BJ (cell line): Measurements from ENCODE around the gene KRTAP5-3. TPM values are rescaled to one million over a fixed set of nuclear protein-coding genes. Genes with fewer than 3 reads are reported as not detected.

Source experiments
- CTCF ChIA-PET: fragments of 350-600 bp; formaldehyde crosslinking; extraction: SDS; loops from one replicate; lab custom pipeline; 2021; ENCODE audit warnings: antibody characterized with exemption, inconsistent platforms; lab: Yijun Ruan, JAX
- POLR2A ChIA-PET: fragments of 300-600 bp; sonication (Branson Sonifier 250); formaldehyde crosslinking; extraction: SDS; loops from one replicate; lab custom pipeline; 2021; ENCODE audit warnings: antibody characterized with exemption; lab: Charles Lee
- DNase-seq: peaks from one replicate; pipeline ENCODE4 v3.0.0-alpha.2; 2011; ENCODE audit warnings: low read depth
- H3K27me3 ChIP-seq: 2 replicates; pipeline ENCODE4 v1.6.0; 2011; ENCODE audit warnings: low read length; ENCODE audit not compliant: control insufficient read depth, insufficient read depth
- H3K36me3 ChIP-seq: 2 replicates; pipeline ENCODE4 v1.5.1; 2011; ENCODE audit warnings: low read length; ENCODE audit not compliant: control insufficient read depth, insufficient read depth
- H3K4me3 ChIP-seq: 2 replicates; pipeline ENCODE4 v1.5.1; 2011; ENCODE audit warnings: low read depth, mild to moderate bottlenecking, control low read depth, low read length
- polyA plus RNA-seq: library from polyadenylated mRNA; depleted of rRNA; stranded (reverse); fragments of >200 nt; gene quantifications from 2 replicates; pipeline ENCODE4 v1.2.3, GENCODE V29; 2011
- TF ChIP-seq, protein P1 (sequence below): IDR thresholded peaks from 2 replicates; pipeline ENCODE4 v1.5.1; 2011; ENCODE audit warnings: low read depth, mild to moderate bottlenecking, control low read depth, inconsistent platforms, low read length, moderate library complexity; ENCODE audit not compliant: insufficient read depth

The KRTAP5-3 gene
- polyA plus RNA-seq, 1 experiment, result not detected

DNA sequence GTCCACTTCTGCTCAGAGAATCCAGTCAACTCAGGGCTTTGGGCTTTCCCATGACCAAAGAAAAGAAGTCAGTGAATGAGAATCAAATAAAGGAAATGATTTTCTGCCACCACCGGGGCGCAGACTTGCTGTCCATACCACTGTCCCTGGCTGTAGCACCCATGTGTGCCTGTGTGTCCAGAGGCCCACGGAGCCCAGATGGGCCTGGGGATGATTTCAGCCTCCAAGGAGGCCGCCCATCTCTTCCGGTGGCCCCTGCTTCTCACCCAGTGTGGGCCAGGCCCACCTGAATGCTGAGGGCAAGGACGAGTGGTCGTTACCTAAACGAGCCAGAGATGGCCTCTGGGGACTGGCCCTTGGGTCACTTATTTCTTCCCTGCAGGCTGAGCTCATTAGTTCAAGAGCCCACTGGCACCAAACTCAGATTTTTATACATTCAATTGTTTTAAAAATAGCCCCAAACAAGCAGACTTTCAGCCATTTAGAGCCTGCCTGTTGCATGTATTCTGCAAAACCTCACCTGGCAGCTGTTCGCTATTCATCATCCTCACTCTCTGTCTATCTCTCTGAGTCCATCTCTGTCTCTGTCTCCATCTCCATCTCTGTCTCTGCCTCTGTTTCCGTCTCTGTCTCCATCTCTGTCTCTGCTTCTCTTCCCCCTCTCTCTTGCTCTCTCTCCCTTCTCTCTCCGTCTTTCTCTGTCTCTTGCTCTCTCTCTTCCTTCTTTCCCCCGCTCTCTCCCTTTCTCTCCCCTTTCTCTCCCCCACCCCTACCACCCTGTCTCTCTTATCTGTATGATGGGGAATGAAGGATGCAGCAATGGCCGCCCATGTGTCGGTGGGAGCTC, 45.5 kb upstream of the KRTAP5-3 start:
- POLR2A ChIA-PET, result no interaction called here
- DNase-seq, result no peak
- H3K27me3 ChIP-seq, result peaks cover 6% of the 10 kb centered on the region
- CTCF ChIA-PET, result interaction anchor here (0.5 to 6.2 kb wide), 23 partner anchors 8 to 733 kb away, joined by 3 to 70 read pairs (median 6); partner anchors contain the start of gene SYT8
- no peak overlapping the region for H3K4me3 ChIP-seq
- H3K36me3 ChIP-seq, result no peaks in the 10 kb centered on the region
- TF ChIP-seq, protein P1, sequence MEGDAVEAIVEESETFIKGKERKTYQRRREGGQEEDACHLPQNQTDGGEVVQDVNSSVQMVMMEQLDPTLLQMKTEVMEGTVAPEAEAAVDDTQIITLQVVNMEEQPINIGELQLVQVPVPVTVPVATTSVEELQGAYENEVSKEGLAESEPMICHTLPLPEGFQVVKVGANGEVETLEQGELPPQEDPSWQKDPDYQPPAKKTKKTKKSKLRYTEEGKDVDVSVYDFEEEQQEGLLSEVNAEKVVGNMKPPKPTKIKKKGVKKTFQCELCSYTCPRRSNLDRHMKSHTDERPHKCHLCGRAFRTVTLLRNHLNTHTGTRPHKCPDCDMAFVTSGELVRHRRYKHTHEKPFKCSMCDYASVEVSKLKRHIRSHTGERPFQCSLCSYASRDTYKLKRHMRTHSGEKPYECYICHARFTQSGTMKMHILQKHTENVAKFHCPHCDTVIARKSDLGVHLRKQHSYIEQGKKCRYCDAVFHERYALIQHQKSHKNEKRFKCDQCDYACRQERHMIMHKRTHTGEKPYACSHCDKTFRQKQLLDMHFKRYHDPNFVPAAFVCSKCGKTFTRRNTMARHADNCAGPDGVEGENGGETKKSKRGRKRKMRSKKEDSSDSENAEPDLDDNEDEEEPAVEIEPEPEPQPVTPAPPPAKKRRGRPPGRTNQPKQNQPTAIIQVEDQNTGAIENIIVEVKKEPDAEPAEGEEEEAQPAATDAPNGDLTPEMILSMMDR, result no peak

DNA sequence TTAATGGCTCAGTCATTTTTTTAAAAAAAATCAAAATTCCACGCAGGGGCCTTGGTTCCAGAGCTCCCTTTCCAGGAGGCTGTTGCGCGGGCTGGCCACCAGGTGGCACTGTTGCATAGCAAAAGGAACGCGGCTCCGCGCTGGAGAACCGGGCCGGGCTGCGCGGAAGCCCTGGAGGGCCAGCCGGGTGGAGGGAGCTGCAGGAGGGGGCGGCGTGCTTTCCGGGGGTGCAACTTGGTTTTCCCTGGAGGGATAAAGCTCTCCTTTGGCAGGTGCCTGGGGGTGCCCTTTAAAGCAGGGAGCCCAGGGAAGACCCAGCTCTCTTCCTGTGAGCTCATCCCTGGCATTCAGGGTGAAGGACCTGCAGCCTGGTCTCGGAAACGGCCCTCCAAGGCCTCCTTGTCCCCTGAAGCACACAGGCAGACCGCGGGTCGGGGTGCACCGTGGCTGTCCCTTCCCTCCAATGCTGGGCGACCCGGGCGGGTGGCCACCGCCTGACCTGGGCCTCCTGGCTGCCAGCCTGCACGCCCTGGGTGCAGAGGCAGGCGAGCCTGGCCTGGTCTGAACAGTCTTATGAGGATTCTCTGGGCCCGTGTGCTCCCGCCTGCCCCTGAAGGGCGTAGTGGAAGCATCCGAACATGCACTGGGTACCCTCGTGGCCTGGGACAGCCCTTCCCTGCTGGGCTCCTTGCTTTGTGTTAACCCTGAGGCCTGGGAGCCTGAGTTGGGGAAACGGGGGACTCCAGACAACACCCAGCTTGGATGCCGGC, 44.7 kb upstream of the KRTAP5-3 start:
- TF ChIP-seq, protein P1, result peak; percentile 96
- Histone ChIP-seq H3K36me3 (no peaks in the 10 kb centered on the region), H3K4me3 (no peak overlapping the region), H3K27me3 (peaks cover 6% of the 10 kb centered on the region)
- no peak for DNase-seq
- ChIA-PET CTCF (interaction anchor here (0.6 to 6.2 kb wide), 51 partner anchors 8 to 855 kb away, joined by 3 to 70 read pairs (median 5); partner anchors contain the start of genes KRTAP5-5 and SYT8), POLR2A (no interaction called here)

DNA sequence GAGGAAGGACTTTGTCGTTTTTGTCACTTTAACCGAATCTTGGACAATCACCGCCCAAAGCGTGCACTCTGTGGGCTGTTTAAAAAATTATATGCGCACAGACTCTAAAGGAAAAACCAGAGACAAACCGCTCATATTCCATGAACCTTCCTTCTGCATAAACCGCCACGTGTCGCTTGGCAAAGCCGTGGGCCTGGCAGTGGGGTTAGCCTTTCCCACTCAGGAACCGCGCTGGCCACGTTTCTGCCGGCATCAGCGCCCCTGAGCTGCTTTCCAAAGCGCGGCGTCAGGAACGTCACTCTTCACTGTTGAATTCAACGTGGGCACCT, 44.1 kb upstream of the KRTAP5-3 start:
- CTCF ChIA-PET, result interaction anchor here (0.6 to 6.2 kb wide), 48 partner anchors 8 to 856 kb away, joined by 3 to 70 read pairs (median 5); partner anchors contain the start of genes KRTAP5-5 and SYT8
- TF ChIP-seq, protein P1, result no peak
- Histone ChIP-seq H3K36me3 (no peaks in the 10 kb centered on the region), H3K4me3 (no peak overlapping the region), H3K27me3 (peaks cover 6% of the 10 kb centered on the region)
- DNase-seq, result no peak
- POLR2A ChIA-PET, result no interaction called here

DNA sequence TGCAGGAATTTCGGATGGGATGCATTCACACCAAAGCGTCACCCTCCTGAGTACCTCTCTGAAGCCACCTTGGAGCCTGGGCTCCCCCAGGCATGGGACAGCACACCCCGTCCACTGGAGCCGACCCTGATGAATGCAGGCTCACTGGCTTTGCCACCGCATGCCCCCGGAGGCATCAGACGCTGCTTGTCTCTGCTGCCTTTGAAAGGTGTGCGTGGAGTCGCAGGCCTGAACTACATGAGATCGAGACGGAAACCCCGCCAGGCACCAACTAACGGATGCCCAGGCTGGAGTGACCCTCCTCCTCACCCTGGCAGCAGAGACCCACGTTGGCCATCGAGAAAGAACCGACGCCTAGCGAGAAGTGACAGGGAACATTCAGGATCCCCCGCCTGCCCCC, 43.8 kb upstream of the KRTAP5-3 start:
- TF ChIP-seq, protein P1, result no peak
- H3K27me3 ChIP-seq, result peaks cover 6% of the 10 kb centered on the region
- ChIA-PET CTCF (interaction anchor here (0.6 to 6.2 kb wide), 47 partner anchors 8 to 856 kb away, joined by 3 to 70 read pairs (median 5); partner anchors contain the start of genes KRTAP5-5 and SYT8), POLR2A (no interaction called here)
- no peak overlapping the region for H3K4me3 ChIP-seq
- DNase-seq, result no peak
- no peaks in the 10 kb centered on the region for H3K36me3 ChIP-seq
